Endothelial cell of umbilical vein (primary cell): ENCODE measurements around the gene NFATC1. TPM values are rescaled to one million over a fixed set of nuclear protein-coding genes. Genes with fewer than 3 reads are reported as not detected.

ENCODE experiments used
- BruUV-seq: library from RNA; stranded (reverse); fragments of 400-500 nt; replicated peaks from 2 replicates; lab custom pipeline; 2021; lab: Mats Ljungman, UMichigan
- CTCF ChIA-PET: fragments of 300-600, 350-600 bp; sonication (Branson Sonifier 250); formaldehyde crosslinking; loops from one replicate; lab custom pipeline; 2021; ENCODE audit warnings: antibody characterized with exemption, inconsistent platforms; lab: Charles Lee
- POLR2A ChIA-PET: fragments of 300-600, 350-600 bp; sonication (Branson Sonifier 250); formaldehyde crosslinking; loops from one replicate; lab custom pipeline; 2021; ENCODE audit warnings: antibody characterized with exemption, inconsistent platforms; lab: Charles Lee
- DNase-seq: peaks from one replicate; pipeline ENCODE4 v3.0.0-alpha.2; 2011; ENCODE audit warnings: low read depth, low spot score
- FAIRE-seq: peaks from 2 replicates; lab custom pipeline; 2011; peaks lifted over from hg19 to GRCh38; lab: Jason Lieb, UNC
- H2AFZ ChIP-seq: 2 replicates; pipeline ENCODE4 v1.6.0; 2012; ENCODE audit warnings: low read depth, low read length, control low read depth, inconsistent platforms
- H3K27ac ChIP-seq: 2 replicates; pipeline ENCODE4 v1.5.1; 2011; ENCODE audit warnings: low read depth, mild to moderate bottlenecking, control low read depth, low read length, moderate library complexity; ENCODE audit not compliant: insufficient read depth
- H3K27me3 ChIP-seq, 2 experiments: 2 replicates each; pipeline versions ENCODE4 v1.6.0 to v1.6.1; 2011; ENCODE audit warnings: low read length in 2 of 2, mixed read lengths in 1 of 2; ENCODE audit not compliant: control insufficient read depth in 2 of 2, insufficient read depth in 2 of 2
- H3K36me3 ChIP-seq, 2 experiments: 2 replicates in 1 of 2; 3 replicates in 1 of 2; pipeline ENCODE4 v1.5.1; 2011; ENCODE audit warnings: low read length in 2 of 2, mild to moderate bottlenecking in 1 of 2, moderate library complexity in 1 of 2; ENCODE audit not compliant: control insufficient read depth in 2 of 2, insufficient read depth in 2 of 2; ENCODE audit errors: extremely low read depth in 1 of 2
- H3K4me1 ChIP-seq: 3 replicates; pipeline ENCODE4 v1.5.1; 2011; ENCODE audit warnings: mild to moderate bottlenecking, low read length; ENCODE audit not compliant: control insufficient read depth, insufficient read depth; ENCODE audit errors: extremely low read depth
- H3K4me2 ChIP-seq: 2 replicates; pipeline ENCODE4 v1.6.1; 2011; ENCODE audit warnings: low read length, control low read depth, mixed read lengths; ENCODE audit not compliant: insufficient read depth
- H3K4me3 ChIP-seq, 3 experiments: fragments of 200-600 bp in 1 of 3; sonication (generic), shearing (Covaris generic) in 1 of 3; replicated peaks in 1 of 3; 2 replicates each; pipeline ENCODE4 v1.5.1; 2011 to 2016; ENCODE audit warnings: control low read depth in 3 of 3, low read length in 3 of 3, mild to moderate bottlenecking in 2 of 3, inconsistent platforms in 1 of 3, low read depth in 1 of 3, moderate library complexity in 1 of 3; ENCODE audit not compliant: insufficient read depth in 1 of 3
- H3K79me2 ChIP-seq: 2 replicates; pipeline ENCODE4 v1.6.0; 2012; ENCODE audit warnings: low read length, inconsistent platforms; ENCODE audit not compliant: control insufficient read depth, insufficient read depth
- H3K9ac ChIP-seq: replicated peaks from 2 replicates; pipeline ENCODE3; 2011; ENCODE audit warnings: low read length, control low read depth; ENCODE audit not compliant: insufficient read depth; ENCODE audit errors: extremely low read depth
- H3K9me1 ChIP-seq: replicated peaks from 3 replicates; pipeline ENCODE4 v1.6.0; 2011; ENCODE audit warnings: mild to moderate bottlenecking, low read length; ENCODE audit not compliant: control insufficient read depth, insufficient read depth; ENCODE audit errors: extremely low read depth
- H3K9me3 ChIP-seq: replicated peaks from 2 replicates; pipeline ENCODE4 v1.5.1; 2012; ENCODE audit warnings: low read length, inconsistent platforms; ENCODE audit not compliant: control insufficient read depth, insufficient read depth
- H4K20me1 ChIP-seq: replicated peaks from 2 replicates; pipeline ENCODE3; 2011; ENCODE audit warnings: mild to moderate bottlenecking, low read length; ENCODE audit not compliant: control insufficient read depth, insufficient read depth; ENCODE audit errors: extremely low read depth
- EZH2 ChIP-seq: IDR thresholded peaks from 2 replicates; pipeline ENCODE4 v1.6.1; 2012; ENCODE audit warnings: borderline replicate concordance, low read depth, mild to moderate bottlenecking, moderate library complexity, low read length, inconsistent platforms; ENCODE audit not compliant: severe bottlenecking
- FOS ChIP-seq: IDR thresholded peaks from 2 replicates; pipeline ENCODE4 v1.6.1; 2011; ENCODE audit warnings: mild to moderate bottlenecking, low read length, moderate library complexity, borderline replicate concordance; ENCODE audit not compliant: insufficient read depth
- GATA2 ChIP-seq: IDR thresholded peaks from 2 replicates; pipeline ENCODE4 v1.7.0; 2011; ENCODE audit warnings: low read depth, mild to moderate bottlenecking, moderate library complexity, mixed read lengths, low read length; ENCODE audit not compliant: insufficient read length, insufficient read depth
- JUN ChIP-seq: IDR thresholded peaks from 2 replicates; pipeline ENCODE4 v1.6.1; 2011; ENCODE audit warnings: borderline replicate concordance, low read depth; ENCODE audit not compliant: insufficient read length, insufficient read depth
- MYC ChIP-seq: IDR thresholded peaks from one replicate; pipeline ENCODE4 v1.6.1; 2011; ENCODE audit warnings: mild to moderate bottlenecking, low read depth, low read length
- POLR2A ChIP-seq: IDR thresholded peaks from 2 replicates; pipeline ENCODE4 v1.6.1; 2012; ENCODE audit warnings: low read depth, mild to moderate bottlenecking, control low read depth, low read length
- POLR2AphosphoS5 ChIP-seq: IDR thresholded peaks from 2 replicates; pipeline ENCODE4 v1.6.1; 2012; ENCODE audit warnings: low read depth, mild to moderate bottlenecking, control low read depth, low read length, moderate library complexity; ENCODE audit not compliant: insufficient read depth
- dilution Hi-C: fragments of 300-500 bp; cut with MboI; formaldehyde crosslinking; loops from one replicate; pipeline ENCODE4 v1.15.0; 2019; ENCODE audit warnings: low sequenced_read_pairs; ENCODE audit not compliant: extremely low pct_ligation_motif_present
- intact Hi-C: fragments of 100-400 bp; cut with micrococcal nuclease; formaldehyde crosslinking; loops from one replicate; pipeline ENCODE4 v1.10.0; 2022
- polyA plus RNA-seq, 4 experiments: library from polyadenylated mRNA; depleted of rRNA in 3 of 4; stranded (reverse) in 3 of 4; unstranded in 1 of 4; fragments of >200 nt; gene quantifications; 2 replicates each; pipeline versions ENCODE4 v1.2.1 to v1.2.3, GENCODE V29; 2011 to 2012; ENCODE audit warnings: missing spikeins in 1 of 4
- total RNA-seq: library from RNA; stranded (reverse); gene quantifications from 2 replicates; pipeline ENCODE4 v1.2.3, GENCODE V29; 2021
- TF ChIP-seq, protein P1 (sequence below), 2 donors: IDR thresholded peaks; 1 replicate in 1 of 2; 2 replicates in 1 of 2; pipeline ENCODE4 v1.5.1; 2011; ENCODE audit warnings: low read length in 2 of 2, mild to moderate bottlenecking in 2 of 2, moderate library complexity in 2 of 2, control low read depth in 1 of 2, inconsistent platforms in 1 of 2, low read depth in 1 of 2; ENCODE audit not compliant: insufficient read depth in 1 of 2; ENCODE audit errors: extremely low read depth in 1 of 2
- TF ChIP-seq, protein P2 (sequence below): IDR thresholded peaks from 2 replicates; pipeline ENCODE4 v1.6.1; 2011; ENCODE audit not compliant: insufficient read depth, insufficient read length

The NFATC1 gene
- total and polyA plus RNA-seq, 2 donors (not counting 3 experiments of a cell fraction or from before 2014, with no cell fraction given) = 11.1 to 30.0 TPM

DNA sequence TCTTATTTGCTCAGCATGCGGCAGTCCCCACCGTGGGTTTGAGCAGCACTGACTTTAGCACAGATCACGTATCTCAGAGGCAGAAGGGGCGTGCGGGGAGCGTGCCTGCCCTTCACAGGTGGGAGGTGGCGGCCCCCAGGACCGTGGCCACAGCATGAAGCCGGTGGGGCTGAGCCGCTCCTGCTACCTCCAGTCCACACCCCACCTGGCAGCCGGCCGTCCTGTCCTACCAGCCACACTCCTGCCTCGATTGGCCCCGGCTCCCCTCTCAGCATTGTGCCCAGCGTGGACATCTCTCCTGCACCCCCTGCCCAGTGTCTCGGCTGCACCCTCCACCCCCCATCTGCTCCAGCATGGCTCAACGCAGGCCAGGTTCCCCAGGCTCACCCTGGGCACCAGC, 73.6 kb downstream of the NFATC1 start:
- DNase-seq (no peak), FAIRE-seq (no peak)
- intact Hi-C loops (no loop called here), dilution Hi-C loops (no loop called here)
- BruUV-seq = no TSS peak
- Histone ChIP-seq H3K9me3 (no peaks in the 10 kb centered on the region), H3K4me3 (no peak overlapping the region), H3K4me2 (no peak overlapping the region), H4K20me1 (no peaks in the 10 kb centered on the region), H2AFZ (no peak overlapping the region), H3K27me3 (no peaks in the 10 kb centered on the region), H3K27ac (no peak overlapping the region), H3K79me2 (no peaks in the 10 kb centered on the region), H3K9me1 (no peaks in the 10 kb centered on the region), H3K36me3 (peaks cover 0 to 26% of the 10 kb centered on the region in 2 experiments), H3K9ac (no peak overlapping the region), H3K4me1 (peaks cover 4% of the 10 kb centered on the region)
- POLR2A ChIA-PET = no interaction called here
- CTCF ChIA-PET = no interaction called here
- TF ChIP-seq GATA2 = no peak
- TF ChIP-seq FOS = no peak
- no peak for TF ChIP-seq EZH2
- TF ChIP-seq, protein P1, sequence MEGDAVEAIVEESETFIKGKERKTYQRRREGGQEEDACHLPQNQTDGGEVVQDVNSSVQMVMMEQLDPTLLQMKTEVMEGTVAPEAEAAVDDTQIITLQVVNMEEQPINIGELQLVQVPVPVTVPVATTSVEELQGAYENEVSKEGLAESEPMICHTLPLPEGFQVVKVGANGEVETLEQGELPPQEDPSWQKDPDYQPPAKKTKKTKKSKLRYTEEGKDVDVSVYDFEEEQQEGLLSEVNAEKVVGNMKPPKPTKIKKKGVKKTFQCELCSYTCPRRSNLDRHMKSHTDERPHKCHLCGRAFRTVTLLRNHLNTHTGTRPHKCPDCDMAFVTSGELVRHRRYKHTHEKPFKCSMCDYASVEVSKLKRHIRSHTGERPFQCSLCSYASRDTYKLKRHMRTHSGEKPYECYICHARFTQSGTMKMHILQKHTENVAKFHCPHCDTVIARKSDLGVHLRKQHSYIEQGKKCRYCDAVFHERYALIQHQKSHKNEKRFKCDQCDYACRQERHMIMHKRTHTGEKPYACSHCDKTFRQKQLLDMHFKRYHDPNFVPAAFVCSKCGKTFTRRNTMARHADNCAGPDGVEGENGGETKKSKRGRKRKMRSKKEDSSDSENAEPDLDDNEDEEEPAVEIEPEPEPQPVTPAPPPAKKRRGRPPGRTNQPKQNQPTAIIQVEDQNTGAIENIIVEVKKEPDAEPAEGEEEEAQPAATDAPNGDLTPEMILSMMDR (IDR thresholded peaks at IDR 0.05; ENCODE audit: extremely low read depth in 1 of 2, insufficient read depth in 1 of 2, low read depth in 1 of 2, low read length in 2 of 2) = no peak
- TF ChIP-seq POLR2A = no peak
- TF ChIP-seq POLR2AphosphoS5 = no peak
- TF ChIP-seq, protein P2, sequence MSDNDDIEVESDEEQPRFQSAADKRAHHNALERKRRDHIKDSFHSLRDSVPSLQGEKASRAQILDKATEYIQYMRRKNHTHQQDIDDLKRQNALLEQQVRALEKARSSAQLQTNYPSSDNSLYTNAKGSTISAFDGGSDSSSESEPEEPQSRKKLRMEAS = no peak
- TF ChIP-seq MYC = no peak
- no peak for TF ChIP-seq JUN
